HPDE6-E6E7 (cell line): ENCODE measurements around the gene TMEM131L.
"Not testable (repeated sequence)": the region's sequence is repeated elsewhere in the genome, so short reads cannot be mapped to it uniquely, and the experiment has no call there.

Source experiments
- DNase-seq: peaks from one replicate; pipeline ENCODE4 v3.0.0; 2011; ENCODE audit warnings: missing footprints; ENCODE audit errors: extremely low spot score

TMEM131L gene

DNA sequence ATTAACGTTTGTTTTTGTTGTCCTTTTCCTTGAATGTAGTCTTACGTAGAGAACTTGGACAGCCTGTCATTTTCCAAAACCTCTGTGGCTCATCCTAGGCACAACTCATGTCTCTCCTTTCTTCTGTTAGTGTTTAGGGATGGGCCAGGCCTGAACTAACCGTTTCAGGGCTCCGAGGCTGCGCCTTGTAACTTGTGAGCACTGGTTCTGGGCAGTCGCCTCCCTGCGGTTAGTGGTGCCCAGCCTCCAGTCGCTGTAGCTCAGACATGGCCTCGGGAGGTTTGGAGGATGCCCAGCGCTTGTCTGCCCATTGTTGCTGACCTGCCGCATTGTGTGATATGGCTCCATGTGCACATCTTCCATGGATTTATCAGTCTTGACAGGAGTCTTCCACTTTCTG, 32.8 kb downstream of the TMEM131L start:
- no peak for DNase-seq

DNA sequence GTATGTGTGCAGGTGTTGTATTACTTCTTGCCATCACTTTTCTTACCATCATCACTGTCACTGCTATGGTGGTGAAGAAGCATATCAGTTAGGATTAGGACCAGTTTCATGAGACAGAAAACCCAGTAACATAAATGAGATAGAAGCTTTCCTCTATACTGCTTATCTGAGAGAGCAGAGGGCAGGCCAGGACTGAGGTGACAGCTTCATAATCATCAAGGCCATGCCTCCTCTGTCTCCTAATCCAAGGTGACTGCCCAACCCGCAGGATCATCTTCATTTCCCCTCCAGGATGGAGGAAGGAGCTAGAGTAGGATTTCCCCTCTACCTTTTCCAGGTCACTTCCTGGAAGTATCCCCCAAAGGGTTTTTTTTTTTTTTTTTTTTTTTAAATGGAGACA, 35.4 kb downstream of the TMEM131L start:
- no peak for DNase-seq

DNA sequence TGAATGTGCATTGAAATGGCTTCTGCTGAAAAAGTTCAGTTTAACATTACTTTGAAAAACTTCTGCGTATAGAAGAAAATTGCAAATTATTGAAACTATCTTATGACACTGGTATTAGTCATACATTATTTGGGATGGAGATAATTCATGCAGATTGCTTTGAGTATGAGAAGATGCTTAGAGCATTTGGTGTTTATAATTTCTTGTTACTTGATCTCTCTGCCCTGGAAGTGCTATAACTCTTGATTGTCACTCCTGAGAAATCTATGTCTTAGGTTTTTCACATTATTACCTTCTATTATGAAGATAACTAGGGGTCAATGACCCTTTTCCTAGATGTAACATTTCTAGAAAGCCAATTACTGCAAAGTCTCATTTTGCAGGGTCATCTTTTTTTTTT, 36.4 kb downstream of the TMEM131L start:
- no peak for DNase-seq

DNA sequence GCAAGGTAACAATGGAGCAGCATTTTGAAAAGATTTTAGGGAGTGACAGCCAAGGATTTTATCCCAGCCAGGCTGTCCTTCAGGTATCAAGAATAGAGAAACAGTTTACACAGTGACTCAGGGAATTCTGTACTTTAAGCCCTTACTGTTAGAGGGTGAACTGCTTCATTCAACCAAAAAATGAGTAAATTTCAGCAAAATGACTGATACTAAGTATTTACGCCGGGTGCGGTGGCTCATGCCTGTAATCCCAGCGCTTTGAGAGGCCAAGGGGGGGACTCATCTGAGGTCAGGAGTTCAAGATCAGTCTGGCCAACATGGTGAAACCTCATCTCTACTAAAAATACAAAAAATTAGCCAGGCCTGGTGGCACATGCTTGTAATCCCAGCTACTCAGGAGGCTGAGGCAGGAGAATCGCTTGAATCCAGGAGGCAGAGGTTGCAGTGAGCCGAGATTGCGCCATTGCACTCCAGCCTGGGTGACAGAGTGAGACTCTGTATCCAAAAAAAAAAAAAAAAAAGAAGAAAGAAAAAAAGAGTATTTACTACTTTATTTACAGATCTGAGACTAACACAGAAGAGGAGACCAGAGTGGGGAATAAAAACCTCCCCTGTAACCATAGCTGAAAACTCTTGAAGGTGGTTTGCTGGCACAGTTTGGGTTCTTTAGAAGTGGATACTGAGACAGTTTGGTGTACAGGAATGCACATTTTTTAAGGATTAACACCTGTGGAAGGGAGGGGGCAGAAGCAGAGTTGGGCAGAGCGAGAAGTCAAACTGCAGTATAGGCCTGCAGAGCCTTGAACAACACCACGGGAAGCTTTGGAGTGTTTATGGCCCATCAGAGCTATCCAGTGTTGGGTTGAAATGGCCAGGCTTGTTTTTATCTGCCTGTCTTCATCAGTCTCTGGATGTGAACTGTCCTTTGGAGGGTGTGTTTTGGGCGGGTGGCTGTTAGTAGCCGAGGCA, 40.5 kb downstream of the TMEM131L start:
- DNase-seq: no peak

DNA sequence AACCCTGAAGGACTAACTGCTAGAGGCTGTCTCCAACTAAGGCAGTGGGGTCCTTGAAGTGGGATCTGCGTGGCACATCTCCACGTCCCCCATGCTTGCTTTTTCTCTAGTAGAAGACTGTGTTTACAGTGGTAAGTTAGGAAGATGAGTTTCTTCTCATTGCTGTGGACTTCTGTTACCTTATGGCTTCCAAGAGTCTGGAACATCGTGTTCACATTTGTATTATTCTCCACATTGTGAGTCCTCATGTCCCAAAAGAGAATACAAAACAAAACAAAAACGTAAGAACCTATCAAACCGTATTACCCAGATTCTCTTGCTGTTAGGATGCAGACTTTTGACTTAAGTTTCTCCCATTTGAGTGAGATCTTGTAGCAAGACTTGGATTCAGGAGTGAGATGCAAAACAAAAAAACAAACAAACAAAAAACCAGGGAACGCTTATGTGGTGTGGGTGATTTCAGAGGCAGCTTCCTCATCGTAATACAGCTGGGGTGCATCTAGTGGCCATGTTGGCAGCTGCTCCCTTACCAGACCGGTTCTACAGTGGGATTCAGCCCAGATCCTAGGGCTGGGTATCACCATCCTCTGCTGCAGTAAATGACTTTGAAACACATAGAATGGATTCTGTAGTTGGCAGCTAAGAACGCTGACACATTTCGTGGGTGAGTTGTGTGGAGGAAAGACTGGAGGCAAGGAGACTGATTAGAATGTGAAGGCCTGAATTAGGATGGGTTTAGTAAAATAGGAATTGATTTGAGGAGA, 41.3 kb downstream of the TMEM131L start:
- no peak for DNase-seq

DNA sequence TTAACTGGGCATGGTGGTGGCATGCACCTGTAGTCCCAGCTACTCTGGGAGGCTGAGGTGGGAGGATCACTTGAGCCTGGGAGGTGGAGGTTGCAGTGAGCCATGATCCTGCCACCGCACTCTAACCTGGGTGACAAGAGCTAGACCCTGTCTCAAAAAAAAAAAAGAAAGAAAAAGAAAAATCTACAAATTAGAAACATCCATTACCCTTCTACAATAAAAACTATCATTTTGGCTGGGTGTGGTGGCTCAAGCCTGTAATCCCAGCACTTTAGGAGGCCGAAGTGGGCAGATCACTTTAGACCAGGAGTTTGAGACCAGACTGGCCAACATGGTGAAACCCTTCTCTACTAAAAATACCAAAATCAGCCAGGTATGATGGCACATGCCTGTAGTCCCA, 43.1 kb downstream of the TMEM131L start:
- not testable (repeated sequence) for DNase-seq

DNA sequence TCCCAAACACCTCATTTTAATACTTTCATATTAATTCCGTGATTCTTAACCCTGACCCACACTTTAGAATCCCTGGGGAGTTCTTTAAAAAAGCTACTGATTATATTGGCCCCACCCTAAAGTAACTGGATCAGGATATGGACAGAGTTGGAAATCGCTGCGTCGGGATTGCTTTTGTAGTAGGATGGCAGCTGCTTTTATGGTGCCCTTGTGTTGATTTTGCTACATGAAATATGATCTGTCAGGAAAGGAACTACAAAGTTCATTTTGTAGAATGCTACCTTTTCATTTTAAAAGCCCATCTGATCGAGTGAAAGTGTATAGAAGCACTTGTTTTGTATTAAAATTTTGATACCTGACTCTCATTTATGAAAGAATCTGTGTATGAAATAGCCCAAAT, 43.6 kb downstream of the TMEM131L start:
- no peak for DNase-seq

DNA sequence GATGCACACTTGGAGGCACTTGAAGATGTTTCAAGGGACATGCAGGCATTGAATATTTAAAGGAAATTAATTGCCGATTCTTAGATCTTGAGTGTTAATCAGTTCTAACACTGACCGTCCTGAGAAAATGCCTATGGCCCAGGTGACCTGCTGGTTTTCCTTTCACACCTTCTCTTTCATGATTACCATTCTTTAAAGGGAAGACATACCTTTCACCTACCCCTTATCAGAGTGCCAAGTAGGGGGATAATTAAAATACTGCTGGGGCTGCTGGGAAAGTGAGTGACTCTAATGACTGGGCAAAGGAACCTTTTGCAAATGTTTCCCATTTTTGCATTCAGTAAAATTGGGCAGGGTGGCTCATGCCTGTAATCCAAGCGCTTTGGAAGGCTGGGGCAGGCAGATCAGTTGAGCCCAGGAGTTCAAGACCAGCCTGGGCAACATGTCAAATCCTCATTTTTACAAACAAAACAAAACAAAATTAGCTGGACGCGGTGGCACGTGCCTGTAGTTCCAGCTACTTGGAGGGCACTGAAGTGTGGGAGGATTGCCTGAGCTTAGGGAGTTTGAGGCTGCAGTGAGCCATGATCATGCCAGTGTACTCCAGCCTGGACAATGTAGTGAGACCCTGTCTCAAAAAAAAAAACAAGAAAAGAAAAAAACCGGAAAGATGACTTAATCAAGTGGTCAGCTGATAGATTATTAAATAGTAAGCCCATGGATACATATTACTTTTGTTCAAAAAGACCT, 44.3 kb downstream of the TMEM131L start:
- no peak for DNase-seq

DNA sequence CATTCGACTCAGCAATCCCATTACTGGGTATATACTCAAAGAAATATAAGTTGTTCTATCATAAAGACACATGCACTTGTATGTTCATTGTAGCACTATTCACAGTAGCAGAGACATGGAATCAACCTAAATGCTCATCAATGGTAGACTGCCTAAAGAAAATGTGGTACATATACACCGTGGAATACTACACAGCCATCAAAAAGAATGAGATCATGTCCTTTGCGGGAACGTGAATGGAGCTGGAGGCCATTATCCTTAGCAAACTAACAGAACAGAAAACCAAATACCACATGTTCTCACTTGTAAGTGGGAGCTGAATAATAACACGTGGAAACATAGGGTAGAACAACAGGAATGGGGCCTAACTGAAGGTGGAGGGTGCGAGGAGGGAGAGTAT, 44.9 kb downstream of the TMEM131L start:
- no peak for DNase-seq

DNA sequence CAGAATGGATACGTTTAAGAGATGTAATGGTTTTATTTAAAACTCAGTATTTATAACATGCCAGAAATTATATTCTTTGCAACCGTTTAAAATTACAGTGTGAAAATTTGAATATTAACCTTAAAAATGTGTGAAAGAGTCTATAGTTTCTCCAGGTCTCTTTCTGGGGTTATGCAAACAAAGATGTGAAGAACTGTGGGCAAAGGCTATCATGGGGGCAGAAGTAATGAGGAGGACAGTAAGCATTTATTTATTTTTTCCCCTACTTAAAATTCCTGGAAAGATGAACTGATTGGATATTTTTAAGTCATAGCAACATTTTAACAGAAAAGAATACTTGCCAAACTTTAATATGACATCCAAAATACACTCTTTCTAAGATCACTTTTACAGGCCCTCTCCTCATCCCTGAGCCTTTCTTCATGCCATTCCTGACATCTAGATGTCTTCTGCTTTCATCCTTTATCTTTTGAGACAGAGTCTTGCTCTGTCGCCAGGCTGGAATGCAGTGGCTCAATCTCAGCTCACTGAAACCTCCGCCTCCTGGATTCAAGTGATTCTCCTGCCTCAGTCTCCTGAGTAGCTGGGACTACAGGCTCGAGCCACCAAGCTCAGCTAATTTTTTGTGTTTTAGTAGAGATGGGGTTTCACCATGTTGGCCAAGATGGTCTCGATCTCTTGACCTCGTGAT, 46.1 kb downstream of the TMEM131L start:
- no peak for DNase-seq

DNA sequence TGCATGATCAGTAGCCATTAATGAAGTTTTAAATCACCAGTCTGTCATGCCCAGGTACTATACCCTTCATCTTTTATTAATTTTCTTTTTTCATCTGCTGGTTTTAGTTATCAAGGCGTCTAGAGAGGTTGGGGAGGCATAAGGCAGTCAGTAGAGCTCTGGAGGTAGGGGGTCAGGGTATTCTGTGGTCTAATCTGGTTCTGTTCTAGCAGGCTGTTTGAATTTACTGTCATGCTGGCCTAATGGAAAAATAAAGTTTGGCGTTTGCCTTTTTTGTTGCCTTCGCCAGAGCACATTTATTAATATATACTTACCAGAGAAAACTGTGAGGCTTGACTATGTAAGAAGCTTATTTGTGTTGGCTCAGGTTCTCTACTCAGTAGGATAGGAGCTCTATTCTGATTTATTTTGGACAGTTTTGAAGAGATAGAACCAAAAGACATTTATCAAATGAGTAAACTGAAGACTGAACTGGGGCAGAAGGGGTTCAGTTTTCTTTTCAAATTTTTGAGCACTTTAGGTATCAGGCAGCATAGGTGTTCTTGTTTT, 46.9 kb downstream of the TMEM131L start:
- no peak for DNase-seq

DNA sequence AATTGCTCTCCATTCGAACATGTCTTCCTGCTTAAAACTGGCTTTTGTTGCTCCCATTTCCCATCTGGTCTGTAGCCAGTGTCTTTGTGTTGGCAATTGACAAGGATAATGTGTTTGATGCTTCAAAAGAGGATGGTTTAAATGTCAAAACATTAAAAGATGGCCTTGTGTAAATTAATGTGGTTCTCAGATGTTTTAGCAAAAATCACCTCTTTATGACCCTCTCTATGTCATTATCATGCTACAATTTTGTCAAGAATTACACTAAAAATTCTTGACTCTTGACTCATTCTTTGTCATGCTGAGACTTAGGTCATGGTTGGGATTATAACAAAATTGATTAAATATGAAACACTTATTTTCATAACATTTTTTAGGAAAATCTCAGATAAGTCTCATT, 47.4 kb downstream of the TMEM131L start:
- no peak for DNase-seq

DNA sequence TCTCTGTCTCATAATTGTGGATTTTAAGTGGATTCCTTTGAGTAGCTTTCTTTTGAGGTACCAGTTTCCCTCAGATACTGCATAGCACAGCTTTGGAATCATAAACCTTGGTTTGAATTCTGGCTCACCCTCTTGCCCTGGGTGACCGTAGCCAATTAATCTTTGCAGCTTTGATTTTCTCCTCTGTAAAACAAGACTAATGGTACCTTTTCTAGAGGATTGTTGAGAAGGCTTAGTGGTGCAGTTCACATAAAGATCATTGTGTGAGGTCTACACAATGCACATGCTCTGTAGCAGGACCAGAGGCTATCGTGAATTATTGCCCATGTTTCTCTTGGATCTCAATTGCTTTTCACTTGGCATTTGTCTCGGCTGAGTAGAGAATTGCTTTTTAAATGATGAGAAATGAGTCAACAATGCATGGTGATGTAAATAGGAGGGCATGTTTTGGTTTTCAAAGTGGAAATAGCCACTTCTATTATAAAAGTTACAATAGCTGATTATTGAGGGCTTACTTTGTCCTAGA, 47.9 kb downstream of the TMEM131L start:
- DNase-seq: no peak

DNA sequence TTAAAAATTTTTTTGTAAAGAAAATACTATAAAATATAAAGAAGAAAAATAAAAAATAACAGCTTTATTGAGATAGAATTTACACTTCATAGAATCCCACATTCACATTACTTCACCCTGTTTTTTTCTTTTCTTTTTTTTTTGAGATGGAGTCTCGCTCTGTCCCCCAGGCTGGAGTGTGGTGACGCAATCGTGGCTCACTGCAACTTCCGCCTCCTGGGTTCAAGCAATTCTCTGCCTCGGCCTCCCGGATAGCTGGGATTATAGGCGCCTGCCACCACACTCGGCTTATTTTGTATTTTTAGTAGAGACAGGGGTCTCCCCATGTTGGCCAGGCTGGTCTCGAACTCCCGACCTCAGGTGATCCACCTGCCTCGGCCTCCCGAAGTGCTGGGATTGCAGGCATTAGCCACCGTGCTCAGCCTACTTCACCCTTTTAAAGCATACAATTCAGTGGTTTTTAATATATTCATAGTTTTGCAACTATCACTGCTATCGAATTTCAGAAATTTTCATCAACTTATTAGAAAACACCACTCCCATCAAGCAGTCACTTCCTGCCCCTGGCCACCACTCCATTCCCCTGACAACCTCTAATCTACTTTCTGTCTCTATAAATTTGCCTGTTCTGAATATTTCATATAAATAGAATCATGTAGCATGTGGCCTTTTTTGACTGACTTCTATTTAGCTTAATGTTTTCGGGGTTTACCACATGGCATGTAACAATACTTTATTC, 48.7 kb downstream of the TMEM131L start:
- no peak for DNase-seq

DNA sequence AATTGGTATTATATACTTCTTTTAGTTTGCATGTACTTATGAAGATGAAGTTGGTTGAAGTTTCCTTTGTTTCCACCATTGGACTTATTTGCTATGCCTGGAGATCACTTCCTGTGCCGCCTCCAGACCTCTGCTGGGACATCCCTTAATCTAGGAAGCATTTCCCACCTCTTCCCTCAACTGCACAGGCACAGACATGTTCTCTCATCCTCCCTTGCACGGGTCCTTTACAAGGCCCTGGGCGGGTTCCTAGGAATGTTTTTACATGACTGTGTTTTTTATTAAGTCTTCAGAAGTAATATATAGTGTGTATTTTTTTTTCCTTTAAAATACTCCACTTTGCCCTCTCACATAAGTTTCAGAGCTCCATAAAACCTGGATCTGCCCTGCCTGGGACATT, 51.0 kb downstream of the TMEM131L start:
- DNase-seq: no peak

DNA sequence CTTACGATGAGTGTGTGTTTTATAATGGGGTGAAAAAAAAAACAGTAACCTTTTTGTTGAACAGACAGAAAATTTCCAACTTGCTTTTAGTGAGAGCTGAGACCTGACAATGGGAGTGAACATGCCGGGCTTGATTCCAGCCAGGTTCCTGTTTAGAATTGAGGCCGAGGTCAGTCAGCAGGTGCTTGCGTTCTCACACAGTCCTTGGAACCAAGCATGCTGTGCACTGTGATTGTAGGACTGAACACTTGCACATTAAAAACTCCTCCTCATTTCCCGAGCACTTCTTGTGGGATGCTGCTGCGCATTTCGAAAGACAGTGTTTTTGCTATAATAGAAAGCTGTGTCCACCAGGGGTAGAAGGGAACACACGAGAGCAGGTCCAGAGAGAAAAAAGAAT, 51.8 kb downstream of the TMEM131L start:
- no peak for DNase-seq

DNA sequence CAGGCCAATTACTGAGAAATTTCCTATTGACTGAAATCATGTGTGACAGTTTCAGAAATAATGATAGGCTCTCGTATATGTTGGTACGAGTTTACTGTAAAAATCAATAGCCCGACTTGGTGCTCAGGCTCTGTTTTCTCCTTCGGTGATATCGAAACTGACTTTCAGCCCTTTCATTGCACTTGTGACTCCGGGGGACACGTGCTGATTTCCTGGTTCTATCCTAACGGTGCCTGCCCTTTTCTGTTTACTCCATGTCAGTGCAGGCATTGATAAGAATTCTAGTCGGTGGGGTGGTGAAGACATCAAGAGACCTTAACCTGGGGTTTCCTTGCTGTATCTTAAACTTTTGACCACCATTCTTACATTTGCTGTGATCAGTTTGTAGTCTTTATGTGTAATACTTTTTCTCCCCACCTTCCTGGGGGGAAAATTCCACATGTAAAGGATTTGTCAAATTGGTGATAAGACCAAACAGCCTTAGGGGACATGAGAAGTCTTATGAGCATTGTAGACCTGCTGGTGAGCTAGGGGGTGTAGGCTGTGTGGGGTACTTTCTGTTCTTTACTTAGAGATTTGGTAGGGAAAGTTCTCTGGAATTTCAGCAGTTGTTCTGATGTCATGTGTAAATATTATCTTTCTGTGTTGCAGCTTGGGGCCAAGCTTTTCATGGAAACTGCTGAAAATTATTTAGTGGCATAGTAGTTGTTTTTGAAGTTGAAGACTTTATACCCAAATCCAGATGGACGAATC, 52.7 kb downstream of the TMEM131L start:
- no peak for DNase-seq

DNA sequence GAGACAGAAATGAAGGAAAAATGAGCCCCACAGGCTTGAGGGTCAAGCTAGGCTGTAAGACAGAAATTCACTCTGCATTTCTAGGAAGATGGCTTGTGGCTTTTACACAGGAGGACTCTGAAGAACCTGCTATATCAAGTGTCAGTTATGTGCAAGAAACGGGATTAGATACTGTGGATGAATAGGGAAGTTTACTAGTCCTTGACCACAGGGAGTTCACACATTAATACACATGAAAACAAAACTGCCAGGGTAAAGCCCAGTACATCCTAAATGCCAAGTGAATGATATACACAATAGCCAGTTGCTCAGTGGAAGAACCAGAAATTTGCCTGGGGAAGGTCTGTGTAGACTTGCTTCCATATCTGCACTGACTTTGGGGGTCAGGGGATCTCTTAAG, 53.5 kb downstream of the TMEM131L start:
- DNase-seq: no peak

DNA sequence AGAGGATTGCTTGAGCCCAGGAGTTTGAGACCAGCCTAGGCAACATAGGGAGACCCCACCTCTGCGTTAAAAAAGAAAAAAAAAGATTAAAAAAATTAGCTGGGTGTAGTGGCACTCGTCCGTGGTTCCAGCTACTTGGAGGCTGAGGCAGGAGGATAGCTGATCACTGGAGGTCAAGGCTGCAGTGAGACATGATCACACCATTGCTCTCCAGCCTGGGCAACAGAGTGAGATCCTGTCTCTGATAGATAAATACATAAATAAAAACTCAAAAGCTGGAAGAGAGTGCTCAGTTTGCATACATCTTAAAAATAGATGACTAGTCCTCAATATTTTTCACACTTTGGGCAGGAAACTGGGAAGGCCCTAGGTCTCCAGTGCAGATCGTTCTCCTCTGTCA, 54.1 kb downstream of the TMEM131L start:
- no peak for DNase-seq
